ENCODE data around the gene REX1BD. TPM values are rescaled to one million over a fixed set of nuclear protein-coding genes. Genes with fewer than 3 reads are reported as not detected.

Gene REX1BD
- total and polyA plus RNA-seq, 10 of the 15 experiments (the other 5 are each of a cell fraction or from before 2014, with no cell fraction given), result 1.1 to 101 (median 35.0) TPM

DNA sequence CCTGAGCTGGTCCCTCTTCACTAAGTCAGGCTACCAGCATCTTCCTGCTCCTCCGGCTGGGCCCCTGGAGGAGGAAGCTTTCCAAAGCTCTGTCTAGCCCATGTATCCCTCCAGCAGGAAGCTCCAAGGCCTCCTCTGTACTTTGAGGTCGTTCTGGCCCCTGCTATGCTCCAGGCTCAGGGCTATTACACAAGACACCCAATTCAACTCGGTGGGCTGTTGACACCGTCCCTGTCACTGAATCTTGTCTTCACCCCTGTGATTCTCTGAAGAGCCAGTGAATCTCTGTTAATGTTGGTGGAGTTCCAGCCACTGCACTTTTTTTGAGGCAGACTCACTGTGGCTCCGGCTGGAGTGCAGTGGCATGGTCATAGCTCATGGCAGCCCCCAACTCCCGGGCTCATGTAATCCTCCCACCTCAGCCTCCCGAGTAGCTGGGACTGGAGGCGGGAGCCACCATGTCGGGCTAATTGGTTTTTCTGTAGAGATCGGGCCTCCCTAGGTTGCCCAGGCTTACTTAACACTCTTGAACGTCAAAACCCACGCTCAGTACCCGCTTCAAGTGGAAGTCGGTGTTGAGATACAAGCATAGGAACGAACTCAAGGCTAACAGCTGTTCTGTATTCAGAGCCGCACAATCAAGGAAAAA is 512 bp upstream of the REX1BD start (continued):
- TF ChIP-seq, protein P1, sequence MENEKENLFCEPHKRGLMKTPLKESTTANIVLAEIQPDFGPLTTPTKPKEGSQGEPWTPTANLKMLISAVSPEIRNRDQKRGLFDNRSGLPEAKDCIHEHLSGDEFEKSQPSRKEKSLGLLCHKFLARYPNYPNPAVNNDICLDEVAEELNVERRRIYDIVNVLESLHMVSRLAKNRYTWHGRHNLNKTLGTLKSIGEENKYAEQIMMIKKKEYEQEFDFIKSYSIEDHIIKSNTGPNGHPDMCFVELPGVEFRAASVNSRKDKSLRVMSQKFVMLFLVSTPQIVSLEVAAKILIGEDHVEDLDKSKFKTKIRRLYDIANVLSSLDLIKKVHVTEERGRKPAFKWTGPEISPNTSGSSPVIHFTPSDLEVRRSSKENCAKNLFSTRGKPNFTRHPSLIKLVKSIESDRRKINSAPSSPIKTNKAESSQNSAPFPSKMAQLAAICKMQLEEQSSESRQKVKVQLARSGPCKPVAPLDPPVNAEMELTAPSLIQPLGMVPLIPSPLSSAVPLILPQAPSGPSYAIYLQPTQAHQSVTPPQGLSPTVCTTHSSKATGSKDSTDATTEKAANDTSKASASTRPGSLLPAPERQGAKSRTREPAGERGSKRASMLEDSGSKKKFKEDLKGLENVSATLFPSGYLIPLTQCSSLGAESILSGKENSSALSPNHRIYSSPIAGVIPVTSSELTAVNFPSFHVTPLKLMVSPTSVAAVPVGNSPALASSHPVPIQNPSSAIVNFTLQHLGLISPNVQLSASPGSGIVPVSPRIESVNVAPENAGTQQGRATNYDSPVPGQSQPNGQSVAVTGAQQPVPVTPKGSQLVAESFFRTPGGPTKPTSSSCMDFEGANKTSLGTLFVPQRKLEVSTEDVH (IDR thresholded peaks at IDR 0.05; ENCODE audit: low read depth, partially characterized antibody), result no peak
- no peak for TF ChIP-seq ZNF622 (IDR thresholded peaks at IDR 0.05)

DNA sequence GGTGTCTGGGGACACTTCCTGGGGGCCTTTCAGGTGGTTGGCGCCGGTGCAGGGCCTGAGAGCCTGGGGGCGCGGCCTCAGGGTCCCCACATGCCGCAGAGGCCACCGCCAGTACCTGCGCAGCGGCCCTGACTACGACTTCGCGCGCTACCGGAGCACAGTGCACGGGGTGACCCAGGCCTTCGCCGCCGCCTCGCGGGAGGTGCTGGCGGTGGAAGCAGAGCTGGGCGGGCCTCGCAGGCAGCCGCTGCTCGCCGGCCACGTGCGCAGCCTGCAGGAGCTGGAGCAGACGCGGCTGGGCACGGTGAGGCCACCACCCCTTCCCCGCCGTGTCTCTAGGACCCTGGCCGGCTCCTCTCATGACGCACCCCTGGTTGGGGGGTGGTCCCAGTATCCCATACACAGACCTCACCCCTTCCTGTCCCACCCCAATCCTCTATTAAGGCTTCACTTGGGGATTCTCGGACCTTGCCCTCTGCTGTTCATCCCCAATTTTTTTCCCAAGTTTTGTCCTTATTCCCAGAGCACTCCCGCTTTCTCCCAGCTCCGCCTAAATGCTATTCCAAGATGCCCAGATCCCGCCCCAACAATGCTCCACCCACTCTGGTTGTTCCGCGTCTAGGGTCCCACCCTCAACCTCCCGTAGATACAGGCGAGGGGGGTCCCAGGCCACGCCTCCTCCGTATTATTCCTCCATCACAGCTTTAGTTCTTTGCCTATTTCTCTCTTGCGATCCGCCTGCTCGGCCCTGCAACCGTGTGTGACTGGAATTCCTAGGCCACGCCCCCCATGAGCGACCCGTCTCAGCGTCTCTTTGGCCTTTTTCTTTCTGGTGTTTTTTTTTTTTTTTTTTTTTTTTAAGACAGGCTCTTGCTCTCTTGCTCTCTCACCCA is 1.0 kb downstream of the REX1BD start:
- ChIA-PET RAD21 (ENCODE audit: unreplicated experiment) (interaction anchor here (1.2 to 4.8 kb wide), 5 partner anchors 31 to 139 kb away, joined by 3 to 35 read pairs (median 20); partner anchors contain the start of genes ELL, FKBP8 and KXD1), POLR2A (interaction anchor here (0.6 to 6.0 kb wide), 7 partner anchors 17 to 194 kb away, joined by 3 to 43 read pairs (median 21); partner anchors contain the start of genes ELL, FKBP8, KXD1 and UBA52), CTCF (interaction anchor here (0.6 to 6.0 kb wide), 21 partner anchors 9 to 398 kb away, joined by 3 to 64 read pairs (median 5); partner anchors contain the start of genes ELL, FKBP8, KXD1 and UBA52), SMC1A (ENCODE audit: uncharacterized antibody, unreplicated experiment) (interaction anchor here (0.7 to 5.2 kb wide), 12 partner anchors 13 to 259 kb away, joined by 3 to 44 read pairs (median 3); partner anchors contain the start of genes KXD1 and UBA52)
- Histone ChIP-seq H3K27me3 (replicated peaks in 1 of 2; ENCODE audit: control insufficient read depth in 2 of 2, insufficient read depth in 2 of 2, low read length in 1 of 2) (peaks cover 0 to 2% of the 10 kb centered on the region in 2 experiments; a peak in 1 of 4 replicates), H3K4me3 (peak overlapping the region; percentile 70), H4K20me1 (ENCODE audit: control insufficient read depth, insufficient read depth) (no peaks in the 10 kb centered on the region; the same call in 1 of the 2 replicates), H3K9me3 (replicated peaks; ENCODE audit: control insufficient read depth, insufficient read depth, low read length) (no peaks in the 10 kb centered on the region), H3K36me3 (ENCODE audit: control insufficient read depth in 2 of 2, insufficient read depth in 2 of 2, low read length in 1 of 2) (peaks cover 0 to 3% of the 10 kb centered on the region in 2 experiments; a peak in 1 of 4 replicates), H3K4me1 (ENCODE audit: control insufficient read depth, insufficient read depth, low read length) (peaks cover 34% of the 10 kb centered on the region), H3K9ac (ENCODE audit: control insufficient read depth, insufficient read depth, low read length) (peak overlapping the region; percentile 66), H3K27ac (ENCODE audit: control insufficient read depth, insufficient read depth) (peak overlapping the region; percentile 72), H3K4me2 (ENCODE audit: control insufficient read depth, insufficient read depth) (peak overlapping the region; percentile 98), H3K79me2 (ENCODE audit: control insufficient read depth, insufficient read depth, low read length) (peaks cover 4% of the 10 kb centered on the region; the same call in 1 of the 2 replicates), H2AFZ (ENCODE audit: control insufficient read depth, low read depth, low read length) (peak overlapping the region; percentile 72)
- WGBS (ENCODE audit: insufficient coverage, insufficient replicate concordance, low lambda C conversion rate, missing lambda C conversion rate), result 21% methylated on average over 52 of the region's 52 CpGs
- intact Hi-C loops (cut with micrococcal nuclease; ENCODE audit: unreplicated experiment) (loop anchor here (2.0 to 5.0 kb wide), 5 partner anchors 47 to 258 kb away; partner anchors contain the start of genes ELL, FKBP8 and UPF1), in situ Hi-C loops (cut with MboI) (no loop called here)
- no peak for FAIRE-seq
- no TSS peak for BruUV-seq (replicated peaks)
- DNase-seq (ENCODE audit: low read depth, low spot score), result no peak
- ATAC-seq, result peak; percentile 73
- TF ChIP-seq YY1 (IDR thresholded peaks at IDR 0.05; ENCODE audit: low read depth, low read length) (0 out of 2 replicates have a peak, but pooled peaks have one; percentile 23), SREBF1 (IDR thresholded peaks at IDR 0.05; ENCODE audit: low read length) (no peak), TARDBP (IDR thresholded peaks at IDR 0.05; ENCODE audit: borderline replicate concordance) (0 out of 2 replicates have a peak, but pooled peaks have one; percentile 24), CREM (IDR thresholded peaks at IDR 0.05; ENCODE audit: low read depth) (no peak), BACH1 (IDR thresholded peaks at IDR 0.05; ENCODE audit: borderline replicate concordance) (peak; percentile 12; the same call in 1 of the 2 replicates), SIN3A (IDR thresholded peaks at IDR 0.05; ENCODE audit: low read depth, low read length) (0 out of 2 replicates have a peak, but pooled peaks have one; percentile 3), BHLHE40 (IDR thresholded peaks at IDR 0.05; ENCODE audit: borderline replicate concordance in 1 of 2, low read depth in 2 of 2, low read length in 1 of 2) (peak; percentile 58 to 92; a peak in 3 of 4 replicates)
- TF ChIP-seq, protein P2, sequence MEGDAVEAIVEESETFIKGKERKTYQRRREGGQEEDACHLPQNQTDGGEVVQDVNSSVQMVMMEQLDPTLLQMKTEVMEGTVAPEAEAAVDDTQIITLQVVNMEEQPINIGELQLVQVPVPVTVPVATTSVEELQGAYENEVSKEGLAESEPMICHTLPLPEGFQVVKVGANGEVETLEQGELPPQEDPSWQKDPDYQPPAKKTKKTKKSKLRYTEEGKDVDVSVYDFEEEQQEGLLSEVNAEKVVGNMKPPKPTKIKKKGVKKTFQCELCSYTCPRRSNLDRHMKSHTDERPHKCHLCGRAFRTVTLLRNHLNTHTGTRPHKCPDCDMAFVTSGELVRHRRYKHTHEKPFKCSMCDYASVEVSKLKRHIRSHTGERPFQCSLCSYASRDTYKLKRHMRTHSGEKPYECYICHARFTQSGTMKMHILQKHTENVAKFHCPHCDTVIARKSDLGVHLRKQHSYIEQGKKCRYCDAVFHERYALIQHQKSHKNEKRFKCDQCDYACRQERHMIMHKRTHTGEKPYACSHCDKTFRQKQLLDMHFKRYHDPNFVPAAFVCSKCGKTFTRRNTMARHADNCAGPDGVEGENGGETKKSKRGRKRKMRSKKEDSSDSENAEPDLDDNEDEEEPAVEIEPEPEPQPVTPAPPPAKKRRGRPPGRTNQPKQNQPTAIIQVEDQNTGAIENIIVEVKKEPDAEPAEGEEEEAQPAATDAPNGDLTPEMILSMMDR (IDR thresholded peaks at IDR 0.05 in 2 of 3, conservative IDR thresholded peaks at IDR 0.05 in 1 of 3; ENCODE audit: control insufficient read depth in 2 of 3, extremely low read depth in 1 of 3, insufficient read depth in 1 of 3, low read depth in 3 of 3, low read length in 3 of 3), result peak; percentile 4 to 24 (median 11); a peak in 1 of 6 replicates
- TF ChIP-seq, protein P3, sequence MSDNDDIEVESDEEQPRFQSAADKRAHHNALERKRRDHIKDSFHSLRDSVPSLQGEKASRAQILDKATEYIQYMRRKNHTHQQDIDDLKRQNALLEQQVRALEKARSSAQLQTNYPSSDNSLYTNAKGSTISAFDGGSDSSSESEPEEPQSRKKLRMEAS (IDR thresholded peaks at IDR 0.05; ENCODE audit: low read depth, low read length), result peak; percentile 97

Measured in GM12878 (cell line).